ENCODE results near the gene GLT6D1. TPM values are rescaled to one million over a fixed set of nuclear protein-coding genes. Genes with fewer than 3 reads are reported as not detected.

The GLT6D1 gene
- total and polyA plus RNA-seq, 2 of the 13 experiments (the other 11 are each of a cell fraction or from before 2014, with no cell fraction given) = not detected

- no peaks in the 10 kb centered on the region for H3K36me3 ChIP-seq (replicated peaks in 1 of 2; ENCODE audit: control insufficient read depth in 1 of 2, insufficient read depth in 2 of 2, low read length in 2 of 2)
- ChIA-PET CTCF (ENCODE audit: low intra/inter-chr PET ratio, low total read pairs) (no interaction called here), POLR2A (no interaction called here)
- intact Hi-C loops (cut with micrococcal nuclease; ENCODE audit: unreplicated experiment) = no loop called here
- no peak overlapping the region for H3K4me2 ChIP-seq (ENCODE audit: low read depth, low read length)
- no peak overlapping the region for H3K9ac ChIP-seq (ENCODE audit: insufficient read depth, low read depth, low read length)
- no peaks in the 10 kb centered on the region for H3K9me3 ChIP-seq (ENCODE audit: low read length)
- no peaks in the 10 kb centered on the region for H4K20me1 ChIP-seq (ENCODE audit: insufficient read depth, low read length)
- no peaks in the 10 kb centered on the region for H3K4me1 ChIP-seq (ENCODE audit: insufficient read depth, low read length)
- no peak for TF ChIP-seq ZNF749 (CRISPR knock-in tag; IDR thresholded peaks at IDR 0.05; ENCODE audit: borderline replicate concordance)
- TF ChIP-seq ZNF503 (CRISPR knock-in tag; IDR thresholded peaks at IDR 0.05) = no peak
- peak; percentile 23; the same call in 1 of the 2 replicates for TF ChIP-seq CREB1 (IDR thresholded peaks at IDR 0.05)
- no peak for TF ChIP-seq CREB1 (CRISPR knock-in tag; IDR thresholded peaks at IDR 0.05)
- 28% methylated on average over 7 of the region's 14 CpGs for WGBS (ENCODE audit: low lambda C conversion rate)
- no TSS peak for BruUV-seq (replicated peaks)
- H3K4me3 ChIP-seq (replicated peaks in 1 of 3; ENCODE audit: insufficient read depth in 1 of 3, low read depth in 2 of 3, low read length in 3 of 3) = no peak overlapping the region
- no peak overlapping the region for H2AFZ ChIP-seq (ENCODE audit: low read length)
- no peak for FAIRE-seq
- no peak overlapping the region for H3K27ac ChIP-seq (ENCODE audit: extremely low read length, insufficient read depth, low read length)
- ATAC-seq = no peak
- in situ Hi-C loops (cut with HindIII; ENCODE audit: extremely low pct_ligation_motif_present, low pct_unique_long_range_greater_than_20kb) = no loop called here
- H3K27me3 ChIP-seq (ENCODE audit: control insufficient read depth in 1 of 2, insufficient read depth in 2 of 2, low read length in 2 of 2) = peaks cover 6 to 23% of the 10 kb centered on the region in 2 experiments; a peak in 3 of 5 replicates
- DNase-seq (ENCODE audit: low spot score) = no peak
- no peaks in the 10 kb centered on the region for H3K79me2 ChIP-seq (ENCODE audit: insufficient read depth, low read length)
These were observed 65.0 kb downstream of the GLT6D1 start for GRCh38 chr9:135574331-135574730.

Other genes starting within 250 kb of the GLT6D1 start
- gene PPP1R26, start 159.8 kb downstream of the GLT6D1 start, total RNA-seq (2016; rRNA removed; fragmentation: Illumina TruSeq; extraction: Trizol) = 7.1 and 11.6 TPM in 2 replicates
- 8.6 and 11.9 TPM in 2 replicates for gene PPP1R26, start 159.8 kb downstream of the GLT6D1 start, polyA plus RNA-seq (2011; rRNA removed)
- 44.4 and 48.6 TPM in 2 replicates for gene MRPS2, start 138.9 kb downstream of the GLT6D1 start, total RNA-seq (2016; rRNA removed; fragmentation: Illumina TruSeq; extraction: Trizol)
- gene MRPS2, start 138.9 kb downstream of the GLT6D1 start, polyA plus RNA-seq (2011; rRNA removed) = 86.7 and 98.3 TPM in 2 replicates
- not detected in 2 replicates for gene LCN1, start 118.1 kb downstream of the GLT6D1 start, total RNA-seq (2016; rRNA removed; fragmentation: Illumina TruSeq; extraction: Trizol)
- not detected in 2 replicates for gene LCN1, start 118.1 kb downstream of the GLT6D1 start, polyA plus RNA-seq (2011; rRNA removed)
- gene OBP2A, start 93.4 kb downstream of the GLT6D1 start, total RNA-seq (2016; rRNA removed; fragmentation: Illumina TruSeq; extraction: Trizol) = not detected in 2 replicates
- gene OBP2A, start 93.4 kb downstream of the GLT6D1 start, polyA plus RNA-seq (2011; rRNA removed) = 0.20 and 0.32 TPM in 2 replicates
- gene PAEP, start 77.8 kb downstream of the GLT6D1 start, total RNA-seq (2016; rRNA removed; fragmentation: Illumina TruSeq; extraction: Trizol) = 0.38 and 0.75 TPM in 2 replicates
- gene PAEP, start 77.8 kb downstream of the GLT6D1 start, polyA plus RNA-seq (2011; rRNA removed) = 10.8 and 24.4 TPM in 2 replicates
- not detected in 2 replicates for gene LCN9, start 23.8 kb upstream of the GLT6D1 start, total RNA-seq (2016; rRNA removed; fragmentation: Illumina TruSeq; extraction: Trizol)
- gene LCN9, start 23.8 kb upstream of the GLT6D1 start, polyA plus RNA-seq (2011; rRNA removed) = not detected in 2 replicates
- 0.15 and 0.32 TPM in 2 replicates for gene SOHLH1, start 59.9 kb upstream of the GLT6D1 start, total RNA-seq (2016; rRNA removed; fragmentation: Illumina TruSeq; extraction: Trizol)
- gene SOHLH1, start 59.9 kb upstream of the GLT6D1 start, polyA plus RNA-seq (2011; rRNA removed) = 0.15 and 0.21 TPM in 2 replicates
- gene KCNT1, start 62.6 kb upstream of the GLT6D1 start, total RNA-seq (2016; rRNA removed; fragmentation: Illumina TruSeq; extraction: Trizol) = not detected in 2 replicates
- gene KCNT1, start 62.6 kb upstream of the GLT6D1 start, polyA plus RNA-seq (2011; rRNA removed) = not detected in 2 replicates